HEK293 (cell line): ENCODE data around the gene RSRC2.
"Not testable (repeated sequence)": the region's sequence is repeated elsewhere in the genome, so short reads cannot be mapped to it uniquely, and the experiment has no call there.

Experiments
- CTCF ChIA-PET: fragments of 350-600 bp; formaldehyde crosslinking; extraction: SDS; loops from one replicate; lab custom pipeline; 2021; ENCODE audit warnings: antibody characterized with exemption; lab: Yijun Ruan, JAX
- POLR2A ChIA-PET: fragments of 300-600 bp; formaldehyde crosslinking; extraction: SDS; loops from one replicate; lab custom pipeline; 2020; ENCODE audit warnings: antibody characterized with exemption, inconsistent platforms; lab: Yijun Ruan, JAX
- H3K27ac ChIP-seq: fragments of 200-500 bp; sonication (Bioruptor generic); 2 replicates; pipeline ENCODE4 v1.5.1; 2014; ENCODE audit warnings: low read depth, low read length, control low read depth, inconsistent platforms; ENCODE audit errors: extremely low read depth
- H3K36me3 ChIP-seq, 2 experiments: fragments of 200-500 bp in 1 of 2; sonication (Bioruptor generic) in 1 of 2; 1 replicate in 1 of 2; 2 replicates in 1 of 2; pipeline ENCODE4 v1.5.1; 2014 to 2017; ENCODE audit warnings: inconsistent platforms in 2 of 2, low read length in 2 of 2; ENCODE audit not compliant: control insufficient read depth in 2 of 2, insufficient read depth in 1 of 2
- H3K4me1 ChIP-seq: fragments of 200-500 bp; sonication (Bioruptor generic); 2 replicates; pipeline ENCODE4 v1.5.1; 2014; ENCODE audit warnings: mild to moderate bottlenecking, low read length, inconsistent platforms; ENCODE audit not compliant: control insufficient read depth, insufficient read depth
- H3K4me3 ChIP-seq: 2 replicates; pipeline ENCODE4 v1.5.1; 2011; ENCODE audit warnings: low read depth, mild to moderate bottlenecking, control low read depth, low read length, moderate library complexity
- H3K9me3 ChIP-seq: fragments of 200-500 bp; sonication (Bioruptor generic); 2 replicates; pipeline ENCODE4 v1.5.1; 2014; ENCODE audit warnings: low read depth, low read length, inconsistent platforms; ENCODE audit not compliant: control insufficient read depth, insufficient read depth
- ATF2 ChIP-seq: fragments of 450-650 bp; formaldehyde crosslinking; IDR thresholded peaks from 2 replicates; pipeline ENCODE4 v1.5.1; 2016; ENCODE audit warnings: missing biosample characterization, missing genetic modification characterization, low read depth
- GFI1B ChIP-seq: fragments of 450-650 bp; formaldehyde crosslinking; IDR thresholded peaks from 2 replicates; pipeline ENCODE4 v1.5.1; 2016; ENCODE audit warnings: missing biosample characterization, missing genetic modification characterization
- HOXD13 ChIP-seq: sonication (generic); formaldehyde crosslinking; IDR thresholded peaks from 2 replicates; pipeline ENCODE4 v1.8.0; 2022; ENCODE audit warnings: missing genetic modification reagents, borderline replicate concordance
- INSM2 ChIP-seq: fragments of 450-650 bp; formaldehyde crosslinking; IDR thresholded peaks from 2 replicates; pipeline ENCODE4 v1.5.1; 2016; ENCODE audit warnings: missing biosample characterization, missing genetic modification characterization
- KLF1 ChIP-seq: fragments of 450-650 bp; formaldehyde crosslinking; IDR thresholded peaks from 2 replicates; pipeline ENCODE4 v1.5.1; 2016; ENCODE audit warnings: missing biosample characterization, missing genetic modification characterization
- KLF10 ChIP-seq: fragments of 450-650 bp; IDR thresholded peaks from 2 replicates; pipeline ENCODE4 v1.5.1; 2018; ENCODE audit warnings: missing biosample characterization, mild to moderate bottlenecking, missing genetic modification characterization
- KLF9 ChIP-seq: fragments of 450-650 bp; formaldehyde crosslinking; IDR thresholded peaks from 2 replicates; pipeline ENCODE4 v1.5.1; 2016; ENCODE audit warnings: missing biosample characterization, missing genetic modification characterization, low read depth
- MZF1 ChIP-seq: fragments of 450-650 bp; formaldehyde crosslinking; IDR thresholded peaks from 2 replicates; pipeline ENCODE4 v1.5.1; 2017; ENCODE audit warnings: missing biosample characterization, missing genetic modification characterization, borderline replicate concordance
- PRDM1 ChIP-seq: fragments of 450-650 bp; formaldehyde crosslinking; IDR thresholded peaks from 2 replicates; pipeline ENCODE4; 2016; ENCODE audit warnings: missing biosample characterization, missing genetic modification characterization
- SCRT2 ChIP-seq: fragments of 450-650 bp; formaldehyde crosslinking; IDR thresholded peaks from 2 replicates; pipeline ENCODE4 v1.5.1; 2016; ENCODE audit warnings: missing biosample characterization, missing genetic modification characterization
- SP3 ChIP-seq: fragments of 450-650 bp; formaldehyde crosslinking; IDR thresholded peaks from 2 replicates; pipeline ENCODE4 v1.5.1; 2016; ENCODE audit warnings: missing biosample characterization, missing genetic modification characterization
- SP7 ChIP-seq: fragments of 450-650 bp; formaldehyde crosslinking; IDR thresholded peaks from 2 replicates; pipeline ENCODE4 v1.5.1; 2016; ENCODE audit warnings: missing biosample characterization, missing genetic modification characterization
- ZBTB17 ChIP-seq: fragments of 450-650 bp; formaldehyde crosslinking; IDR thresholded peaks from 2 replicates; pipeline ENCODE4 v1.5.1; 2016; ENCODE audit warnings: missing biosample characterization, missing genetic modification characterization
- ZBTB21 ChIP-seq: fragments of 450-650 bp; formaldehyde crosslinking; IDR thresholded peaks from 2 replicates; pipeline ENCODE4 v1.5.1; 2017; ENCODE audit warnings: missing biosample characterization, missing genetic modification characterization
- ZEB2 ChIP-seq: fragments of 450-650 bp; formaldehyde crosslinking; IDR thresholded peaks from 2 replicates; pipeline ENCODE4 v1.5.1; 2016; ENCODE audit warnings: missing biosample characterization, missing genetic modification characterization
- ZFP37 ChIP-seq: fragments of 450-650 bp; formaldehyde crosslinking; IDR thresholded peaks from 2 replicates; pipeline ENCODE4 v1.5.1; 2016; ENCODE audit warnings: missing biosample characterization, missing genetic modification characterization
- ZNF184 ChIP-seq: fragments of 450-650 bp; IDR thresholded peaks from 2 replicates; pipeline ENCODE4 v1.5.1; 2018; ENCODE audit warnings: missing biosample characterization, mild to moderate bottlenecking, missing genetic modification characterization
- ZNF335 ChIP-seq: fragments of 450-650 bp; formaldehyde crosslinking; conservative IDR thresholded peaks from 2 replicates; pipeline ENCODE4 v1.5.1; 2016; ENCODE audit warnings: missing biosample characterization, missing genetic modification characterization
- ZNF366 ChIP-seq: fragments of 450-650 bp; formaldehyde crosslinking; conservative IDR thresholded peaks from 2 replicates; pipeline ENCODE4 v1.5.1; 2016; ENCODE audit warnings: missing biosample characterization, missing genetic modification characterization
- ZNF394 ChIP-seq: fragments of 450-650 bp; formaldehyde crosslinking; IDR thresholded peaks from 2 replicates; pipeline ENCODE4 v1.5.1; 2016; ENCODE audit warnings: missing biosample characterization, missing genetic modification characterization, mild to moderate bottlenecking, moderate library complexity, borderline replicate concordance
- ZNF529 ChIP-seq: fragments of 450-650 bp; formaldehyde crosslinking; IDR thresholded peaks from 2 replicates; pipeline ENCODE4 v1.5.1; 2017; ENCODE audit warnings: missing genetic modification characterization, missing biosample characterization; ENCODE audit not compliant: insufficient replicate concordance
- ZNF600 ChIP-seq: fragments of 450-650 bp; formaldehyde crosslinking; IDR thresholded peaks from 2 replicates; pipeline ENCODE4 v1.5.1; 2016; ENCODE audit warnings: missing biosample characterization, missing genetic modification characterization
- ZNF629 ChIP-seq: fragments of 450-650 bp; formaldehyde crosslinking; IDR thresholded peaks from 2 replicates; pipeline ENCODE4 v1.5.1; 2017; ENCODE audit warnings: missing biosample characterization, missing genetic modification characterization
- ZNF639 ChIP-seq: fragments of 450-650 bp; formaldehyde crosslinking; IDR thresholded peaks from 2 replicates; pipeline ENCODE4 v1.5.1; 2016; ENCODE audit warnings: missing biosample characterization, missing genetic modification characterization
- ZNF660 ChIP-seq: fragments of 450-650 bp; IDR thresholded peaks from 2 replicates; pipeline ENCODE4 v1.5.1; 2018; ENCODE audit warnings: missing biosample characterization, mild to moderate bottlenecking, missing genetic modification characterization
- ZNF768 ChIP-seq: fragments of 450-650 bp; formaldehyde crosslinking; IDR thresholded peaks from 2 replicates; pipeline ENCODE4 v1.5.1; 2018; ENCODE audit warnings: missing biosample characterization, mild to moderate bottlenecking, missing genetic modification characterization
- ZNF791 ChIP-seq: fragments of 450-650 bp; formaldehyde crosslinking; IDR thresholded peaks from 2 replicates; pipeline ENCODE4 v1.5.1; 2016; ENCODE audit warnings: missing biosample characterization, missing genetic modification characterization
- TF ChIP-seq, protein P1 (sequence below): fragments of 450-650 bp; formaldehyde crosslinking; conservative IDR thresholded peaks from 2 replicates; pipeline ENCODE4 v1.5.1; 2016; ENCODE audit warnings: low read depth, missing biosample characterization, missing genetic modification characterization
- TF ChIP-seq, protein P2 (sequence below): fragments of 450-650 bp; formaldehyde crosslinking; IDR thresholded peaks from 2 replicates; pipeline ENCODE4 v1.5.1; 2017; ENCODE audit warnings: missing biosample characterization, missing genetic modification characterization

Gene RSRC2

GRCh38 chr12:122464317-122465042 lies 62.3 kb downstream of the RSRC2 start:
- CTCF ChIA-PET, H3K27ac ChIP-seq: not testable (repeated sequence)
- POLR2A ChIA-PET = interaction anchor here (0.8 to 2.6 kb wide), 2 partner anchors 64 to 96 kb away, joined by 3 to 7 read pairs; no protein-coding TSS in a partner anchor

DNA sequence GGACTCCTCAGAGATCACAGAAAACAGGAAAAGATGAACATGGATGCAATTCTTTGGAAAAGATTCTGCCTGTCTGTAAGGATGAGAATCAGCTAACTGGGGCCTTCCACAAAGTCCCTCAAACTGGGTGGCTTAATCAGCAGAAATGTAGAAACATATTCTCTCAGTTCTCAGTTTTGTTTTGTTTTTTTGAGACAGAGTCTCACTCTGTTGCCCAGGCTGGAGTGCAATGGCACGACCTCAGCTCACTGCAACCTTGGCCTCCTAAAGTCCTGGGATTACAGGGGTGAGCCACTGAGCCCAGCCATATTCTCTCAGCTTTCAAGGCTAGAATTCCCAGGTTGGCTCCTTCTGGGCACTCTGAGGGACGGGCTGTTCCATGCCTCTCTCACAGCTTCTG lies 66.1 kb downstream of the RSRC2 start:
- no peak overlapping the region for H3K27ac ChIP-seq
- POLR2A ChIA-PET = interaction anchor here (0.5 kb wide), 1 partner anchor 45 kb away, joined by 3 read pairs; no protein-coding TSS in a partner anchor
- no peaks in the 10 kb centered on the region for H3K36me3 ChIP-seq
- no peaks in the 10 kb centered on the region for H3K9me3 ChIP-seq
- CTCF ChIA-PET = interaction anchor here (1.7 kb wide), 1 partner anchor 11 kb away, joined by 10 read pairs; no protein-coding TSS in a partner anchor
- no peak overlapping the region for H3K4me3 ChIP-seq
- H3K4me1 ChIP-seq = no peaks in the 10 kb centered on the region
- TF ChIP-seq ZNF529 = no peak
- no peak for TF ChIP-seq MZF1 (tag by site-specific recombination)
- TF ChIP-seq ZNF600 (tag by site-specific recombination) = no peak
- TF ChIP-seq HOXD13 (CRISPR knock-in tag) = no peak
- TF ChIP-seq, protein P1, sequence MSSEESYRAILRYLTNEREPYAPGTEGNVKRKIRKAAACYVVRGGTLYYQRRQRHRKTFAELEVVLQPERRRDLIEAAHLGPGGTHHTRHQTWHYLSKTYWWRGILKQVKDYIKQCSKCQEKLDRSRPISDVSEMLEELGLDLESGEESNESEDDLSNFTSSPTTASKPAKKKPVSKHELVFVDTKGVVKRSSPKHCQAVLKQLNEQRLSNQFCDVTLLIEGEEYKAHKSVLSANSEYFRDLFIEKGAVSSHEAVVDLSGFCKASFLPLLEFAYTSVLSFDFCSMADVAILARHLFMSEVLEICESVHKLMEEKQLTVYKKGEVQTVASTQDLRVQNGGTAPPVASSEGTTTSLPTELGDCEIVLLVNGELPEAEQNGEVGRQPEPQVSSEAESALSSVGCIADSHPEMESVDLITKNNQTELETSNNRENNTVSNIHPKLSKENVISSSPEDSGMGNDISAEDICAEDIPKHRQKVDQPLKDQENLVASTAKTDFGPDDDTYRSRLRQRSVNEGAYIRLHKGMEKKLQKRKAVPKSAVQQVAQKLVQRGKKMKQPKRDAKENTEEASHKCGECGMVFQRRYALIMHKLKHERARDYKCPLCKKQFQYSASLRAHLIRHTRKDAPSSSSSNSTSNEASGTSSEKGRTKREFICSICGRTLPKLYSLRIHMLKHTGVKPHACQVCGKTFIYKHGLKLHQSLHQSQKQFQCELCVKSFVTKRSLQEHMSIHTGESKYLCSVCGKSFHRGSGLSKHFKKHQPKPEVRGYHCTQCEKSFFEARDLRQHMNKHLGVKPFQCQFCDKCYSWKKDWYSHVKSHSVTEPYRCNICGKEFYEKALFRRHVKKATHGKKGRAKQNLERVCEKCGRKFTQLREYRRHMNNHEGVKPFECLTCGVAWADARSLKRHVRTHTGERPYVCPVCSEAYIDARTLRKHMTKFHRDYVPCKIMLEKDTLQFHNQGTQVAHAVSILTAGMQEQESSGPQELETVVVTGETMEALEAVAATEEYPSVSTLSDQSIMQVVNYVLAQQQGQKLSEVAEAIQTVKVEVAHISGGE (tag by site-specific recombination) = no peak
- TF ChIP-seq ZNF768 (tag by site-specific recombination) = no peak
- no peak for TF ChIP-seq ZNF791
- TF ChIP-seq ZNF184 (tag by site-specific recombination) = no peak

More at GRCh38 chr12:122464317-122465042, 62.3 kb downstream of the RSRC2 start:
- TF ChIP-seq ZBTB17 (tag by site-specific recombination) (0 out of 2 replicates have a peak, but pooled peaks have one; percentile 38), ZNF184 (tag by site-specific recombination) (peak; percentile 65; the same call in 1 of the 2 replicates), INSM2 (tag by site-specific recombination) (peak; percentile 66; the same call in 1 of the 2 replicates), ZBTB21 (peak; percentile 94), ZEB2 (tag by site-specific recombination) (peak; percentile 50; the same call in 1 of the 2 replicates), ZNF394 (0 out of 2 replicates have a peak, but pooled peaks have one; percentile 21), ZNF639 (tag by site-specific recombination) (0 out of 2 replicates have a peak, but pooled peaks have one; percentile 58), SP3 (tag by site-specific recombination) (peak; percentile 49), ATF2 (tag by site-specific recombination) (peak; percentile 68), ZNF660 (tag by site-specific recombination) (peak; percentile 78; the same call in 1 of the 2 replicates), SCRT2 (peak; percentile 53), GFI1B (tag by site-specific recombination) (peak; percentile 82), ZFP37 (0 out of 2 replicates have a peak, but pooled peaks have one; percentile 51), ZNF335 (tag by site-specific recombination) (0 out of 2 replicates have a peak, but pooled peaks have one; percentile 23), PRDM1 (tag by site-specific recombination) (peak; percentile 86), ZNF629 (tag by site-specific recombination) (peak; percentile 98), KLF9 (tag by site-specific recombination) (peak; percentile 86), KLF10 (peak; percentile 96), SP7 (peak; percentile 73; the same call in 1 of the 2 replicates), KLF1 (tag by site-specific recombination) (peak; percentile 53), ZNF366 (tag by site-specific recombination) (peak; percentile 65)
- TF ChIP-seq, protein P2, sequence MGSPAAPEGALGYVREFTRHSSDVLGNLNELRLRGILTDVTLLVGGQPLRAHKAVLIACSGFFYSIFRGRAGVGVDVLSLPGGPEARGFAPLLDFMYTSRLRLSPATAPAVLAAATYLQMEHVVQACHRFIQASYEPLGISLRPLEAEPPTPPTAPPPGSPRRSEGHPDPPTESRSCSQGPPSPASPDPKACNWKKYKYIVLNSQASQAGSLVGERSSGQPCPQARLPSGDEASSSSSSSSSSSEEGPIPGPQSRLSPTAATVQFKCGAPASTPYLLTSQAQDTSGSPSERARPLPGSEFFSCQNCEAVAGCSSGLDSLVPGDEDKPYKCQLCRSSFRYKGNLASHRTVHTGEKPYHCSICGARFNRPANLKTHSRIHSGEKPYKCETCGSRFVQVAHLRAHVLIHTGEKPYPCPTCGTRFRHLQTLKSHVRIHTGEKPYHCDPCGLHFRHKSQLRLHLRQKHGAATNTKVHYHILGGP (tag by site-specific recombination) = peak; percentile 63; the same call in 1 of the 2 replicates
- not testable (repeated sequence) for H3K36me3 ChIP-seq, H3K4me3 ChIP-seq, H3K4me1 ChIP-seq, H3K9me3 ChIP-seq
